Uterus (tissue), 4 donors: Measurements from ENCODE around the gene TAS2R43. TPM values are rescaled to one million over a fixed set of nuclear protein-coding genes. Genes with fewer than 3 reads are reported as not detected.

Experiments
- small RNA-seq: library from RNA; depleted of rRNA; stranded (forward); fragments of <200 nt; gene quantifications from one replicate; pipeline ENCODE3, GENCODE V24; 2016
- total RNA-seq, 4 donors: library from RNA; depleted of rRNA in 3 of 4; stranded (reverse); fragments of >200 nt in 3 of 4; gene quantifications; one replicate each; pipeline versions ENCODE4 v1.1.0 to v1.2.4, GENCODE V29; 2014 to 2023
- donor health status: DM: yes; HTN: yes; CAD: no.

The TAS2R43 gene
- total RNA-seq, 4 donors from 2014 or later = 0.29 to 19.5 (median 7.7) TPM; not detected in 1

Small RNA genes lying within 50 kb of the gene (small RNA-seq; reads per million reads assigned to genes)
- not detected for gene AC018630.1

Other genes starting within 250 kb of the TAS2R43 start
- gene PRR4, start 242.8 kb downstream of the TAS2R43 start, total RNA-seq = 10 to 100 TPM in 1 of 4 donors, 1 to 10 TPM in 2, not detected in 1; 3.0 to 11.0 (median 7.9) TPM
- 10 to 100 TPM; 13.1 to 84.0 (median 57.5) TPM for gene PRH1, start 208.1 kb downstream of the TAS2R43 start, total RNA-seq
- 10 to 100 TPM in 1 of 4 donors, 1 to 10 TPM in 2, under 1 TPM in 1; 0.51 to 11.3 (median 4.3) TPM for gene TAS2R13, start 182.8 kb downstream of the TAS2R43 start, total RNA-seq
- gene PRH2, start 163.1 kb downstream of the TAS2R43 start, total RNA-seq = not detected
- gene TAS2R14, start 153.1 kb downstream of the TAS2R43 start, total RNA-seq = 10 to 100 TPM in 1 of 4 donors, 1 to 10 TPM in 2, under 1 TPM in 1; 0.26 to 21.1 (median 9.1) TPM
- gene TAS2R50, start 105.4 kb downstream of the TAS2R43 start, total RNA-seq = 10 to 100 TPM in 1 of 4 donors, 1 to 10 TPM in 2, not detected in 1; 1.2 to 20.0 (median 5.8) TPM
- gene TAS2R20, start 94.0 kb downstream of the TAS2R43 start, total RNA-seq = 10 to 100 TPM in 1 of 4 donors, 1 to 10 TPM in 2, under 1 TPM in 1; 0.77 to 24.1 (median 4.8) TPM
- gene TAS2R19, start 69.7 kb downstream of the TAS2R43 start, total RNA-seq = 10 to 100 TPM in 2 of 4 donors, 1 to 10 TPM in 2; 2.6 to 32.1 (median 8.2) TPM
- 10 to 100 TPM in 3 of 4 donors, under 1 TPM in 1; 0.59 to 30.8 (median 15.7) TPM for gene TAS2R31, start 60.9 kb downstream of the TAS2R43 start, total RNA-seq
- gene TAS2R46, start 30.0 kb downstream of the TAS2R43 start, total RNA-seq = 1 to 10 TPM in 2 of 4 donors, not detected in 2; 5.5 to 8.7 TPM
- 10 to 100 TPM in 2 of 4 donors, 1 to 10 TPM in 1, not detected in 1; 9.4 to 34.9 (median 14.9) TPM for gene TAS2R30, start 42.3 kb upstream of the TAS2R43 start, total RNA-seq
- 1 to 10 TPM; 3.6 to 7.5 (median 7.1) TPM for gene SMIM10L1, start 78.9 kb upstream of the TAS2R43 start, total RNA-seq
- not detected for gene TAS2R42, start 94.6 kb upstream of the TAS2R43 start, total RNA-seq
- not detected for gene PRB3, start 177.4 kb upstream of the TAS2R43 start, total RNA-seq
- not detected for gene PRB4, start 218.1 kb upstream of the TAS2R43 start, total RNA-seq